Esophagus squamous epithelium (tissue), 5 donors: Measurements from ENCODE around the gene CTSO. TPM values are rescaled to one million over a fixed set of nuclear protein-coding genes. Genes with fewer than 3 reads are reported as not detected.
"Not testable (repeated sequence)": the region's sequence is repeated elsewhere in the genome, so short reads cannot be mapped to it uniquely, and the experiment has no call there.

Source experiments
- DNase-seq: peaks from one replicate; lab custom pipeline; 2025; lab: John Stamatoyannopoulos, UW
- H3K27ac ChIP-seq, 4 donors: fragments of 200-600 bp; sonication (generic); one replicate each; pipeline ENCODE4 v1.5.1; 2016 to 2019; ENCODE audit warnings: mild to moderate bottlenecking in 1 of 4
- H3K27me3 ChIP-seq, 4 donors: fragments of 200-600 bp; sonication (generic); 1 replicate in 3 of 4; 2 replicates in 1 of 4; pipeline versions ENCODE4 v1.5.1 to v1.6.0; 2017 to 2021; ENCODE audit warnings: antibody characterized with exemption in 1 of 4
- H3K36me3 ChIP-seq, 3 donors: fragments of 200-600 bp; sonication (generic); one replicate each; pipeline ENCODE4 v1.5.1; 2016 to 2019
- H3K4me1 ChIP-seq, 3 donors: fragments of 200-600 bp; sonication (generic); one replicate each; pipeline ENCODE4 v1.5.1; 2017 to 2019
- H3K4me3 ChIP-seq, 4 donors: fragments of 200-600 bp; sonication (generic); 1 replicate in 3 of 4; 2 replicates in 1 of 4; pipeline ENCODE4 v1.5.1; 2016 to 2019; ENCODE audit warnings: mild to moderate bottlenecking in 2 of 4, moderate library complexity in 1 of 4
- H3K9me3 ChIP-seq, 3 donors: fragments of 200-600 bp; sonication (generic); one replicate each; pipeline ENCODE4 v1.5.1; 2016 to 2019
- CTCF ChIP-seq, 6 experiments: fragments of 450-650 bp in 4 of 6; fragments of 200-600 bp in 2 of 6; sonication (generic) in 2 of 6; IDR thresholded peaks; one replicate each; pipeline ENCODE4 v1.5.1; 2016 to 2019; ENCODE audit warnings: antibody characterized with exemption in 6 of 6, mild to moderate bottlenecking in 4 of 6, moderate library complexity in 4 of 6
- POLR2A ChIP-seq, 4 donors: fragments of 450-650 bp; IDR thresholded peaks; one replicate each; pipeline ENCODE4 v1.6.1; 2017; ENCODE audit warnings: antibody characterized with exemption in 4 of 4, mild to moderate bottlenecking in 4 of 4, moderate library complexity in 3 of 4
- WGBS, 2 donors: methylation state at CpG; one replicate each; pipeline ENCODE4 v1.1.5; 2018; 5-methylcytosine and 5-hydroxymethylcytosine counted together
- intact Hi-C: fragments of 100-400 bp; cut with DNase I; formaldehyde crosslinking; loops from one replicate; pipeline ENCODE4 v1.15.0; 2022
- total RNA-seq, 4 donors: library from RNA; depleted of rRNA; stranded (reverse); fragments of >200 nt; gene quantifications; one replicate each; pipeline ENCODE4 v1.1.0, GENCODE V29; 2016
- donor health status: DM: yes; HTN: yes; CAD: no.

Gene CTSO
- total RNA-seq, 4 donors from 2014 or later: 1.6 to 11.3 (median 6.7) TPM

DNA sequence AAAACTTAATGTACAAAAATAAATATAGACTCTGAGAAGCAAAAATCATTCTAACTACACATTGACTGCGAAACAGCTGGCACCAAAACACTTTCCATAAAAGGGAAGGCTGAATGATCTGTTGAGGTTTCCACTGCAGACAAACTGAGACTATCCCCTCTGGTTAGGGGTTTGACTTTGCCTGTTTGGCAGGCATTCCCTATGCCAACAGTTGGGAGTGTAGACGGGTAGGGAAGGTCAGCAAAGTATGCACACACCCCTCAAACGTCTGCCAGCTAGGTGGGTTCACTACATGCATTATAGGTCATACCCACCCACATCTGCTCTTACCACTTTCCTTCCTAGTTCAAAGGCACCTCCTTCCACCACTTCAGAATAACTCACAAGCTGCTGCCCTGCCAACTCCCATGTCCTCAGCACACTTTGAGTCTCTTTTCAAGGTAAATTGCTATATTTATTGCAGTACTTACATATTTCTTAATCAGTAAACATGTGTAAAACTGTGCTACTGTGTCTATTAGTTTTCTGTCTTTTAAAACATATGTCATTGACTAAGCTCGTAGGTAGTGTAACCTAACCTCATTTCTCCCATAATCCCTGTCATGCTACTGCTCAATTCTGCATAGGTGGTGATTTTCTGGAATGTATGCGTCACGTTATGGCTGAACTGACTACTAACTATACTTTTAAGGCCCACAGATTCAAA lies 12.4 kb downstream of the CTSO start:
- TF ChIP-seq POLR2A (IDR thresholded peaks at IDR 0.05) (no peak), CTCF (IDR thresholded peaks at IDR 0.05) (no peak)
- no peak for DNase-seq
- Histone ChIP-seq H3K27ac (no peak overlapping the region), H3K27me3 (no peaks in the 10 kb centered on the region), H3K4me3 (no peak overlapping the region), H3K36me3 (peaks cover 0 to 43% (median 0%) of the 10 kb centered on the region in 3 donors), H3K4me1 (no peaks in the 10 kb centered on the region), H3K9me3 (no peaks in the 10 kb centered on the region)
- WGBS, 2 donors: 75 to 81% methylated on average over 6 of the region's 6 CpGs
- intact Hi-C loops: no loop called here

DNA sequence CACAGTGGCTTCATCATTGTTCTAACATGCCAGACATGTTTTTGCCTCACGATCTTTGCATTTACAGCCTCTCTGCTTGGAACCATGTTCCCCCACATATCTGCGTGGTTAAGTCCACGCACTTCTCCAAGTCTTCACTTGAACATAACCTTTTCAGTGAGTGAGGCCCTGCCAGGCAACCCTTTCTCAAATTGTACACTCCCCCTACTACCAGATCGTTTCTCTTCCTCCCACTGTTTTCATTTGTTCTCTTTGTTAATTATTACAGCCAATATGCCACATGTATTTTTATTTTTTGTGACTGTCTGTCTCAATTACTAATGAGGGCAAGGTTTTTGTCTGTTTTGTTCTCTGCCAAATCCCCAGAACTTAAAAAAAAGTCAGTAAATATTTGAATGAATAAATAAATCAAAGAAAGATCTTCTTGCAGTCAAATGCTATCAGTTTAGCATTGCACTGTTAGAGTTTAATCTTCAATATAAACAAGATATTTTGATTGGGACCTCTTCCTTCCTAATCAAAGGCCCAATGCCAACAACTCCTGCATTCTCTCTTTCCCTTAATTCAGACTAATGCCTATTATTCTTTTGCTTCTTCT lies 18.2 kb downstream of the CTSO start:
- no peaks in the 10 kb centered on the region for H3K4me1 ChIP-seq
- H3K27ac ChIP-seq: no peak overlapping the region
- H3K27me3 ChIP-seq: no peaks in the 10 kb centered on the region
- intact Hi-C loops: no loop called here
- no peaks in the 10 kb centered on the region for H3K9me3 ChIP-seq
- H3K4me3 ChIP-seq: no peak overlapping the region
- TF ChIP-seq CTCF (IDR thresholded peaks at IDR 0.05) (no peak), POLR2A (IDR thresholded peaks at IDR 0.05) (no peak)
- 54 to 55% methylated on average over 4 of the region's 4 CpGs for WGBS, 2 donors
- no peak for DNase-seq
- peaks cover 0 to 28% (median 0%) of the 10 kb centered on the region in 3 donors for H3K36me3 ChIP-seq

DNA sequence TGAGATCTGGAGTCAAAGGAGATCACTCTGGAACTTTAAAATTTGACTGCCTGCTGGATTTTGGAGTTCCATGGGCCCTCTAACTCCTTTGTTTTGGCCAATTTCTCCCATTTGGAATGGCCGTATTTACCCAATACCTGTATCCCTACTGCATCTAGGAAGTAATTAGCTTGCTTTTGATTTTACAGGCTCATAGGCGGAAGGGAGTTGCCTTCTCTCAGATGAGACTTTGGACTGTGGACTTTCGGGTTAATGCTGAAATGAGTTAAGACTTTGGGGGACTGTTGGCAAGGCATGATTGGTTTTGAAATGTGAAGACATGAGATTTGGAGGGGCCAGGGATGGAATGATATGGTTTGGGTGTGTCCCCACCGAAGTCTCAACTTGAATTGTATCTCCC lies 19.0 kb downstream of the CTSO start:
- H3K36me3 ChIP-seq: peaks cover 0 to 29% (median 0%) of the 10 kb centered on the region in 3 donors
- intact Hi-C loops, H3K4me3 ChIP-seq, H3K9me3 ChIP-seq, H3K4me1 ChIP-seq, DNase-seq, H3K27me3 ChIP-seq, H3K27ac ChIP-seq: not testable (repeated sequence)
- 91 to 97% methylated on average over 4 of the region's 4 CpGs for WGBS, 2 donors

GRCh38 chr4:155931634-155932033 lies 22.0 kb downstream of the CTSO start:
- intact Hi-C loops: no loop called here
- H3K4me1 ChIP-seq: no peaks in the 10 kb centered on the region
- no peak for DNase-seq
- H3K27me3 ChIP-seq: no peaks in the 10 kb centered on the region
- 88 to 94% methylated on average over 4 of the region's 4 CpGs for WGBS, 2 donors
- no peak overlapping the region for H3K27ac ChIP-seq
- H3K4me3 ChIP-seq: no peak overlapping the region
- no peaks in the 10 kb centered on the region for H3K9me3 ChIP-seq
- H3K36me3 ChIP-seq: peaks cover 0 to 32% (median 0%) of the 10 kb centered on the region in 3 donors
- TF ChIP-seq CTCF (IDR thresholded peaks at IDR 0.05): no peak
- TF ChIP-seq POLR2A (IDR thresholded peaks at IDR 0.05): no peak

DNA sequence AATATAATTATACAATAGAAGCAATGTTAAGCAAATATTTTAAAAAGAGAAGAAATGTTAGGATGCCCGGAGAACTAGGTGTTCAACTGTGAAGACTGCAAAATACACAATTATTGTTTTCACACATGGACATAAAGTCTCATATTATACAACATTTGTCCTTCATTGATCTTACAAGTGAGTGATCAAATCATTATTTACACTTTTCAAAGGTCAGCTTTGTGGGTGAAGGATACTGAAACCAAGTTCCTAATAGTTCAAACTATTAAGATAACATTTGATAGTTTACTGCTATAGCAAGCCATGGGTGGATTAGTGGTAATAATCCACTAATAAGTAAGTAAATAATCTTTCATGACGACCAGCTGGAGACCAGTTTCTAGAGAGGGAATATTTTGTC lies 23.3 kb downstream of the CTSO start:
- peaks cover 0 to 41% (median 0%) of the 10 kb centered on the region in 3 donors for H3K36me3 ChIP-seq
- no peaks in the 10 kb centered on the region for H3K9me3 ChIP-seq
- no peaks in the 10 kb centered on the region for H3K27me3 ChIP-seq
- no peak for TF ChIP-seq POLR2A (IDR thresholded peaks at IDR 0.05)
- no peak for TF ChIP-seq CTCF (IDR thresholded peaks at IDR 0.05)
- no peaks in the 10 kb centered on the region for H3K4me1 ChIP-seq
- no peak overlapping the region for H3K27ac ChIP-seq
- 53 to 71% methylated on average over 2 of the region's 2 CpGs for WGBS, 2 donors
- intact Hi-C loops: no loop called here
- H3K4me3 ChIP-seq: no peak overlapping the region
- no peak for DNase-seq
